ENCODE results near the gene HNRNPM.
"Not testable (repeated sequence)": the region's sequence is repeated elsewhere in the genome, so short reads cannot be mapped to it uniquely, and the experiment has no call there.

Gene HNRNPM

DNA sequence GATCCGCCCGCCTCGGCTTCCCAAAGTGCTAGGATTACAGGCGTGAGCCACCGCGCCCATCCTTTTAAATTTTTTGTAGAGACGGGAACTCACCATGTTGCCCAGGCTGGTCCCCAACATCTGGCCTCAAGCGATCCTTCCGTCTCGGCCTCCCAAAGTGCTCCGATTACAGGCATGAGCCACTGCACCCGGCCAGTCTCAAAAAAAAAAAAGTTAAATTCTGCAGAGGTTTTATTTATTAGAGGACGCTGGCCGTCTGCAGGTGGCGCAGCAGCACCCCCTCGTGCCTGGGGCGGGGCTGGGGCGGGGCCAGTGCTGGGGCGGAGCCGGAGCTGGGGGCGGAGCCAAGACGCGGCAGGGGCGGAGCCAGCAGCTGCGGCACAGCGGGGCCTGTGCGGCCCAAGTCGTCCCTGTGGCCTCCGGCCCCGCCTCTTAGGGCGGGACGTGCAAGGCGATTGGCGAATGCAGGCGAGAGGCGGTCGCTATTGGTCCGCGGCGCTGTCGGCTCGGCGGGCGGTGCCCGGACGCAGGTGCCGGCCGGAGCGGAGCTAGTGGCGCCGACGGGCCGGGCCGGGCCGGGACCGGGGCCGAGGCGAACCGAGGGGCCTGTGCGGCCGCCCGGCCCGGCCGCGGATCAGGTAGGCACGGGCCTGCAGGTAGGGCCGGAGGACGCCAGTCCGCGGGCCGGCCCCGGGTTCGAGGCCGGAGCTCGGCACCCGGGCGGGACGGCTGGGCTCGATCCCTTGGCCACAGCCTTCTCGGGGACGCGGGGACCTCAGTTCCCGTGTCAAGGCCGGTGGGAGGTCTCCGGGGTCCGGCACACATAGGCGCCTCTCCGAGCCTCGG, 31.8 kb upstream of the HNRNPM start, which contains the start of gene MARCHF2:
MARCHF2 (plus strand) TSS at position 523 of the 846 bp plus-strand sequence. CDS start 8,536 bp downstream, outside the sequence.
- peak; percentile 100 for ATAC-seq
- no peaks in the 10 kb centered on the region for H3K9me3 Mint-ChIP-seq
- H3K36me3 Mint-ChIP-seq, result no peaks in the 10 kb centered on the region
- peak; percentile 96 for DNase-seq (ENCODE audit: low spot score in 2 of 2)
- H3K4me3 Mint-ChIP-seq, result peak within 1 kb of the TSS; percentile 50
- peaks cover 10% of the 10 kb centered on the region for H3K4me1 Mint-ChIP-seq
- no peak within 1 kb of the TSS for H3K27ac Mint-ChIP-seq

DNA sequence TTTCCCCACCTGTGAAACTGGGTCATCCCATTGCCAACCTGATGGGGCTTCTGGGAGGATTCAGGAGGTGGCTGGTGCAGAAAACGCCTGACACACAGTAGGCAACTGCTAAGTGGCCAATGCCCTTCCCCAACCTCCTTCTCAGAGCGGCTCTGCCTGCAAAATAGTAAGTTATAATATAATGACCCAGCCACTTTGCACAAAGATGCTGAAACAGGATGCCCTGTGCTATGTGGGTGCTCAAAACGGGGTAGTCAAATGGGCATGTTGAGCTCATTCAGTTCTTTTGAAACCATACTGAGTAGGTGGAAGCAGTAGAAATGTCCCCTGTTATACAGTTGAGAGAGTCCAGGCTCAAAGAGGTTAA, 31.2 kb upstream of the HNRNPM start:
- peak overlapping the region; percentile 50 for H3K4me3 Mint-ChIP-seq
- no peaks in the 10 kb centered on the region for H3K9me3 Mint-ChIP-seq
- H3K27ac Mint-ChIP-seq, result no peak overlapping the region
- no peaks in the 10 kb centered on the region for H3K36me3 Mint-ChIP-seq
- H3K4me1 Mint-ChIP-seq, result peaks cover 10% of the 10 kb centered on the region
- no peak for ATAC-seq
- DNase-seq (ENCODE audit: low spot score in 2 of 2), result no peak

DNA sequence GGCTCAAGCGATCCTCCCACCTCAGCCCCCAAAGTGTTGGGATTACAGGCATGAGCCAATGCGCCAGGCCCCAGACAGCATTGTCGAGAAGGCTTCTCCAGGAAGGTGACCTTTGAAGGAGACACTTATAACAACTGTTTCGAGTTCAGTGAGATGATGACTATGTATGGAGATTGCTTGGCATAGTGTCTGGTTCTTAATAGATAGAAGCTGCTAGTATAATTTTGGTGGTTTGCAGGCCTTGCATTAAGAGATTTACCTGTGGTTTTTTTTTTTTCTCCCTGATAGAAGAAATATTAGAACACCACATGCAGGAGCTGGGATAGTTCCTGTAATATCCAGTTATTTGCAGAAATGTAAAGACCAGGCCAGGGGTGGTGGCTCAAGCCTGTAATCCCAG, 28.0 kb upstream of the HNRNPM start:
- H3K4me1 Mint-ChIP-seq, result peaks cover 5% of the 10 kb centered on the region
- H3K9me3 Mint-ChIP-seq, result no peaks in the 10 kb centered on the region
- no peaks in the 10 kb centered on the region for H3K36me3 Mint-ChIP-seq
- DNase-seq (ENCODE audit: low spot score in 2 of 2), result no peak
- no peak overlapping the region for H3K4me3 Mint-ChIP-seq
- ATAC-seq, result no peak
- no peak overlapping the region for H3K27ac Mint-ChIP-seq

DNA sequence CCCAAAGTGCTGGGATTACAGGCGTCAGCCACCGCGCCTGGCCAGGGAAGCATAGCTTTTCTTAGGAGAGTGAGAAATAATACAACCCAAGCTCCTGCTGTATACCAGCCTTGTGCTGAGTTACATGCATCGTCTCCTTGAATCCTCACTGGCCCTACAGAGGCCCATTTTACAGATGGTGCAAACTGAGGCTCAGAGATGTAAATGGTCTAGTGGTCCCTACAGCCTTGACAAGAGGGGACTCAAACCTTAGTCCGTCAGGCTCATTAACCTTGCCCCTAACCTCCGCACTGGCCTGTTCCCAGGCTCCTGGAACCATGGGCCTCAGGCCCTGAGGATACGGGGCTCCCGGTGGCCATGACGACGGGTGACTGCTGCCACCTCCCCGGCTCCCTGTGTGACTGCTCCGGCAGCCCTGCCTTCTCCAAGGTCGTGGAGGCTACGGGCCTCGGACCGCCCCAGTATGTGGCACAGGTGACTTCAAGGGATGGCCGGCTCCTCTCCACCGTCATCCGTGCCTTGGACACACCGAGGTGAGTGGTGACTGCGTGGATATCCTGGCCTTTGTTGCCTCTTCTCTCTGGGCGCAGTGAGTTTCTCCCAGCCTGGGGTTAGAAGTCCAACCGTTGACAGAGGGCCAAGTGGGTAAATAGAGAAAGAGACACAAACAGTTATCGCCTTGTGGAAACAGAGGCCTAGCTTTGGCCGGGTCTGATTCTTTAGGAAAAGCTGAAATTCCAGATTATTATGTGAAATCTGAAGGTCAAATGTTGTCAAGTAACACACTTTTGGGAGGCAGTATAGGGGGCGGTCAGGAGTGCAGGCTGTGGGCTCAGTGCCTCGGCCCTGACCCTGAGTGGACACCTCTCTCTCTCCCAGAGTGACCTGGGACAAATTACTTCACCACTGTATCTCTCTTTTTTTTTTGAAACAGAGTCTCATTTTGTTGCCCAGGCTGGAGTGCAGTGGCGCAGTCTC, 23.0 kb upstream of the HNRNPM start:
- Mint-ChIP-seq H3K9me3 (no peaks in the 10 kb centered on the region), H3K4me3 (no peak overlapping the region), H3K27ac (no peak overlapping the region), H3K4me1 (no peaks in the 10 kb centered on the region), H3K36me3 (peaks cover 17% of the 10 kb centered on the region)
- ATAC-seq, result no peak
- DNase-seq (ENCODE audit: low spot score in 2 of 2), result no peak

DNA sequence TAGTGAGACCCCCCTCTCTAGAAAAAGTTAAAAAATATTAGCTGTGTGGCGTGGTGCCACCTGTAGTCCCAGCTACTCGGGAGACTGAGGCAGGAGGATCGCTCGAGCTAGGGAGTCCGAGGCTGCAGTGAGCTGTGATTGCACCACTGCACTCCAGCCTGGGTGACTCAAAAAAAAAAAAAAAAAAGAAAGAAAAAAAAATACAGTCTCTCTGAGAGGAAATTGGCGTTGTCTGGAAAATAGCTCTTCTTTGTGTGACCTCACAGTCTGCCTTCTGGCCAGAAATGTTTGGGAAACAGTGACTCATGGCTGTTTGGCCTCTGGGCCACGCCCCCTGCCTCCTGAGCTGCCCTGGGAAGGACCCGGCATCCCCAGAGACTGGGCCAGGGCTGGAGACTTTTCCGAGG, 21.0 kb upstream of the HNRNPM start:
- Mint-ChIP-seq H3K4me1 (no peaks in the 10 kb centered on the region), H3K4me3 (no peak overlapping the region)
- no peak for DNase-seq (ENCODE audit: low spot score in 2 of 2)

DNA sequence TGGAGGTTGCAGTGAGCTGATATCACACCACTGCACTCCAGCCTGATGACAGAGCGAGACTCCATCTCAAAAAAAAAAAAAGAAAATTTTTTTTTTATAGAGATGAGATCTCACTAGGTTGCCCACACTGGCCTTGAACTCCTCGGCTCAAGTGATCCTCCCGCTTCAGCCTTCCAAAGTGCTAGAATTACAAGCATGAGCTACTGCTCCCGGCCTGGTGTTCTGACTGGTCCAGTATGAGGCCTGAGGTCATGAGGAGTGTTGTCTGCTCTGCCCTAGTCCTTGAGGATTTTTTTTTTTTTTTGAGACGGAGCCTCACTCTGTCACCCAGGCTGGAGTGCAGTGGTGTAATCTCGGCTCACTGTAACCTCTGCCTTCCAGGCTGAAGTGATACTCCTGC, 19.4 kb upstream of the HNRNPM start:
- not testable (repeated sequence) for DNase-seq (ENCODE audit: low spot score in 2 of 2); H3K9me3 Mint-ChIP-seq; ATAC-seq; H3K4me1 Mint-ChIP-seq; H3K27ac Mint-ChIP-seq; H3K4me3 Mint-ChIP-seq
- H3K36me3 Mint-ChIP-seq, result peaks cover 27% of the 10 kb centered on the region

More for the DNA sequence above, 21.0 kb upstream of the HNRNPM start:
- Mint-ChIP-seq H3K36me3 (peaks cover 27% of the 10 kb centered on the region), H3K9me3 (no peaks in the 10 kb centered on the region), H3K27ac (no peak overlapping the region)
- no peak for ATAC-seq

DNA sequence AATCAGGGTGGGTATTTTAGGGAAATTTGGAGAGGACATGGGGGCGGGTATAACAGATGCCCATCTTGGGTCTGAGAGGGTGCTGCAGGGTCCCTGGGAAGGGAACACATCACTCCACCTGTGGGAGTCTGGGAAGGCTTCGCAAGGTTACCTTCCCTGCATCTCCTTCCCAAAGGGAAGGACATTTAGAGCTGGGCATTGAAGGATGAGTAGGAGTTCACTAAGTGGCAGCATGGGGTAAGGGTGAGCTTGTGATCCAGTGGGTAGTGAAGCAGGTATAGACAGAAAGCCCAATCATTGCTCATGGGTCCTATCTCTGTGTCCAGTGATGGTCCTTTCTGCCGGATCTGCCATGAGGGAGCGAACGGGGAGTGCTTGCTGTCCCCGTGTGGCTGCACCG, 18.5 kb upstream of the HNRNPM start:
- ATAC-seq (no peak), DNase-seq (ENCODE audit: low spot score in 2 of 2) (no peak)
- H3K9me3 Mint-ChIP-seq, result no peaks in the 10 kb centered on the region
- H3K27ac Mint-ChIP-seq, result peak overlapping the region; percentile 29
- peaks cover 30% of the 10 kb centered on the region for H3K36me3 Mint-ChIP-seq
- no peak overlapping the region for H3K4me3 Mint-ChIP-seq
- peaks cover 4% of the 10 kb centered on the region for H3K4me1 Mint-ChIP-seq

DNA sequence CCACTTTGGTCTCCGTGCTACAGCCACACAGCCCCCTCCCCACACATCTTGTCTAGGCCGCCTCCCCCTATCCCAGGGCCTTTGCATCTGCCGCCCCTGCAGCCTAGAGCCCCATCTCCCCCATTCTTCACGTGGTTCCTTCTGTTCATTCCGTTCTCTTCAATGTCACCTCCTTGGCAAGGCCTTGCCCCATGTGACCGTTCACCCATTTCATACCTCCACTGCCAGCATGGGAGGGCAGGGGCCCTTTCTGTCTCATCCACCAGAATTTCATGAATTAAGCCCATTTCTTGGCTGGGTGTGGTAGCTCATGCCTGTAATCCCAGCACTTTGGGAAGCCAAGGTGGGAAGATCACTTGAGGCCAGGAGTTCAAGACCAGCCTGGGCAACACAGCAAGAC, 15.7 kb upstream of the HNRNPM start:
- H3K9me3 Mint-ChIP-seq, result no peaks in the 10 kb centered on the region
- no peak overlapping the region for H3K27ac Mint-ChIP-seq
- DNase-seq (ENCODE audit: low spot score in 2 of 2) (no peak), ATAC-seq (no peak)
- peaks cover 20% of the 10 kb centered on the region for H3K36me3 Mint-ChIP-seq
- peaks cover 4% of the 10 kb centered on the region for H3K4me1 Mint-ChIP-seq
- H3K4me3 Mint-ChIP-seq, result no peak overlapping the region

DNA sequence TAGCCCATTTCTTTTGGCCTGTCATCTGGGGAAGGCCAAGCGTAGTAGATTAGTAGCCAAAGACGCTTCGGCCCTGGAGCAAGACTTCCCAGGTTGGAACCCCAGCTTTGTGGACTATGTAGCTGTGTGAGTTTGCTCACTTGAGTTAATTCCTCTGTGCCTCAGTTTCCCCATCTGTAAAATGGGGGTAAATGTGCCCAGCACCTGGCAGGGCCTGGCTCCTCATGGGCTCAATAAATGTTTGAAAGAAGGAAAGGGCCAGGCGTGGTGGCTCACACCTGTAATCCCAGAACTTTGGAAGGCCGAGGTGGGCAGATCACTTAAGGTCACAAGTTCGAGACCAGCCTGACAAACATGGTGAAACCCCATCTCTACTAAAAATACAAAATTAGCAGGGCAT, 14.9 kb upstream of the HNRNPM start:
- ATAC-seq (no peak), DNase-seq (ENCODE audit: low spot score in 2 of 2) (no peak)
- peaks cover 4% of the 10 kb centered on the region for H3K4me1 Mint-ChIP-seq
- no peaks in the 10 kb centered on the region for H3K9me3 Mint-ChIP-seq
- no peak overlapping the region for H3K27ac Mint-ChIP-seq
- no peak overlapping the region for H3K4me3 Mint-ChIP-seq
- peaks cover 20% of the 10 kb centered on the region for H3K36me3 Mint-ChIP-seq

DNA sequence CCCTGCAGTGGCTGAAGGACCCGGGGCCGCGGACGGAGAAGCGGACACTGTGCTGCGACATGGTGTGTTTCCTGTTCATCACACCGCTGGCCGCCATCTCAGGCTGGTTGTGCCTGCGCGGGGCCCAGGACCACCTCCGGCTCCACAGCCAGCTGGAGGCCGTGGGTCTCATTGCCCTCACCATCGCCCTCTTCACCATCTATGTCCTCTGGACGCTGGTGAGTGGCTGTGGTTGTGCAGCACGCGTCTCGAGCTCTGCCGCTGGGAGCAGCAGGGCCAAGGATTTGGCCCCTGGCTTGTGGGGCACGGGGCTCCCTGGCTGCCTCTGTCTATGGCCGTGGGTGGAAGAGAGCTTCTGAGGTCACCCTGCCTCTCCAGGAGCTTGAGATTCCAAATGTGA, 14.1 kb upstream of the HNRNPM start:
- H3K36me3 Mint-ChIP-seq, result peaks cover 20% of the 10 kb centered on the region
- DNase-seq (ENCODE audit: low spot score in 2 of 2) (no peak), ATAC-seq (no peak)
- H3K4me3 Mint-ChIP-seq, result no peak overlapping the region
- H3K27ac Mint-ChIP-seq, result peak overlapping the region; percentile 59
- no peaks in the 10 kb centered on the region for H3K9me3 Mint-ChIP-seq
- H3K4me1 Mint-ChIP-seq, result peaks cover 4% of the 10 kb centered on the region

DNA sequence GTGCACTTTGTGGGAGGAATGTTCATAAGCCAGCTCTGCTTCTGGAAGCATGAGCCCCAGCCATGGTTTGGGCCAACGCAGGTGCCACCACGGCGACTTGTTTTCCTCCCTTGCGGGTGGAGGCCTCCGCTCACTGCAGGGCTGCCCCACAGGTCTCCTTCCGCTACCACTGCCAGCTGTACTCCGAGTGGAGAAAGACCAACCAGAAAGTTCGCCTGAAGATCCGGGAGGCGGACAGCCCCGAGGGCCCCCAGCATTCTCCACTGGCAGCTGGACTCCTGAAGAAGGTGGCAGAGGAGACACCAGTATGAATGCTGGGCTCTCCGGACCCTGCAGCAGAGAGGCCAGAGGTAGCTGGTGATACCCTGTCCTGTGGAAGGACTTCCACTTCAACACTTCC, 6.5 kb upstream of the HNRNPM start:
- DNase-seq (ENCODE audit: low spot score in 2 of 2) (no peak), ATAC-seq (no peak)
- Mint-ChIP-seq H3K36me3 (peaks cover 7% of the 10 kb centered on the region), H3K27ac (no peak overlapping the region), H3K9me3 (no peaks in the 10 kb centered on the region), H3K4me3 (no peak overlapping the region), H3K4me1 (no peaks in the 10 kb centered on the region)

DNA sequence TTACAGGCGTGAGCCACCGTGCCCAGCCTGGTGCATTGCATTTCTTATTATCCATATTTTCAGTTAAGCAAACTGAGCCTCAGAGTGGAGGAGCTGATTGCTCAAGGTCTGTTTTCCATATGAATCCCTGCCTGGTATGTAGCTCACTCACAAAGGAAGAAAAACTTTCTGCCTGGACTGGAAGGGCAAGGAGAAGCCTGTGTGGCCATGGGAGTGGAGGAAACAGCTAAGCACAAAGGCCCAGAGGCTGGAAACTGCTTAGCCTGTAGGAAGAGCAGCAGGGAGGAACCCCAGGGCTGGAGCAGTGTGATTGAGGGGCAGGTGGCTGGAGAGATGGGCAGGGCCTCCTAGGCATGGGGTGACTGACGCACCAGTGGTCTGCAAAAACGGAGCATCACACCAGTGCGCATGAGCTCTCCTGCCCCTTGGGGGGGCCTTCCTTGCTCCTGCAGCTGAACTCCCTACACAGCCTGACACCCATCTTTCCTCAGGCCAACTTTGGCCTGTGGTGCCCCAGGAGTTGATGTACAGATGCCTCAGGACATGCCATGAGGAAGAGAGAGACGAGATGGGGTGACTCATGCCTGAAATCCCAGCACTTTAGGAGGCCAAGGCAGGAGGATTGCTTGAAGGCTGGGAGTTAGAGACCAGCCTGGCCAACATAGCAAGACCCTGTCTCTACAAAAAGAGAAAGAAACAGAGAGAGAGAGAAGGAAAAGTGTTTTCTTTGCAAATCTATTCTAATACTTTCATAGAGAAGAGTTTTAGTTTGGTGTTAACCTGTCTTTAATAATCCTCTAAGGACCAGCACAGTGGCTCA, 2.8 kb upstream of the HNRNPM start:
- Mint-ChIP-seq H3K4me3 (no peak overlapping the region), H3K27ac (peak overlapping the region; percentile 57), H3K4me1 (peaks cover 23% of the 10 kb centered on the region), H3K36me3 (peaks cover 34% of the 10 kb centered on the region), H3K9me3 (no peaks in the 10 kb centered on the region)
- ATAC-seq (no peak), DNase-seq (ENCODE audit: low spot score in 2 of 2) (no peak)

DNA sequence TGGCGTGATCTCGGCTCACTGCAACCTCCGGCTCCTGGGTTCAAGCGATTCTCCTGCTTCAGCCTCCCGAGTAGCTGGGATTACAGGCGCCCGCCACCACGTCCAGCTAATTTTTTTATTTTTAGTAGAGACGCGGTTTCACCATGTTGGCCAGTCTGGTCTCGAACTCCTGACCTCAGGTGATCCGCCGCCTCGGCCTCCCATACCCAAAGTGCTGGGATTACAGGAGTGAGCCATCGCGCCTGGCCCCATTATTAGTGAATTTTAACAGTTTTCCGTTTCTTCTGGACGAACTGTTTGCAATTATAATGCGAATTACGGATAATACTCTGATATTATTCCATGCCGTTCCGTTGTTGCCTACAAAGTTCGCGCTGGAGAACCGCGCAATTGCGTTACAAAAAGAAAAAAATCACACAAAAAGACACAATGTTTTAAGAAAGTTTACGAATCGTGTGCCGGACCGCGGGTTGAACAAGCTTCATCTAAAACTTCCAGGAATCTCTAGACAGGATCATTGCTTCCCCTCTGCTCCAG, 567 bp upstream of the HNRNPM start:
- Mint-ChIP-seq H3K36me3 (peaks cover 53% of the 10 kb centered on the region), H3K4me1 (peaks cover 43% of the 10 kb centered on the region), H3K27ac (peak overlapping the region; percentile 99), H3K4me3 (peak overlapping the region; percentile 90)
- not testable (repeated sequence) for H3K9me3 Mint-ChIP-seq; DNase-seq (ENCODE audit: low spot score in 2 of 2); ATAC-seq

DNA sequence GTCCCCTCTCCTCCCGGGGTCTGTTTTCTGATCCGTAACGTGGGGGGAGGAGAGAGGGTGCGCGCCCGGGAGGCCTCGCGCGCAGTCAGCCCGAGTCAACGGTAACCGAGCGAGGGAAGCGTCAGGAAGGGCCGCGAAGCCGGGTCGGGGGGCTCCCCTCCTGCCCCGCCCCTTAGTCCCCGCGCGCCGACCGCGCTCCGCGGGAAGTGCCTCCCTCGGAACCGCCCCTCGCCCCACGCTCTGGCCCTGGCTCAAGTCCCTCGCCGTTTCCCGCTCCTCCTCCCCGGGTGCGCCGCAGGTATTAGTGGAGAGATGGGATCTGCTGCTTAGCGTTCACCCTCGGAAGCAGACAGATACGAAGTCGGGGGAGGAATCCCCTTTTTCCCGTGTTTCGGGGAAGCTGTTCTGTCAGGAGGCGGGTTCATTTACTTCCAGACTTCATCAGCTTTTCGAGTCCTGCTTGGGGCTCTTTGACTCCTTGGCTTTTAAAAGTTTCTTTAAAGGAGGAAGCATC, 770 bp downstream of the HNRNPM start:
- ATAC-seq (peak; percentile 38), DNase-seq (ENCODE audit: low spot score in 2 of 2) (peak; percentile 27 to 74)
- peaks cover 52% of the 10 kb centered on the region for H3K4me1 Mint-ChIP-seq
- H3K27ac Mint-ChIP-seq, result peak overlapping the region; percentile 99
- peaks cover 61% of the 10 kb centered on the region for H3K36me3 Mint-ChIP-seq
- H3K9me3 Mint-ChIP-seq, result no peaks in the 10 kb centered on the region
- peak overlapping the region; percentile 90 for H3K4me3 Mint-ChIP-seq

Data from stimulated activated effector memory CD8-positive, alpha-beta T cell treated with anti-CD3 and anti-CD28 coated beads, Interleukin-12 subunit alpha, Interleukin-12 subunit beta, amount 100 ng/mL, for 72 hours (primary cell).